Right atrium auricular region (tissue), 2 donors: ENCODE measurements around the gene MAPK8. TPM values are rescaled to one million over a fixed set of nuclear protein-coding genes. Genes with fewer than 3 reads are reported as not detected.

ENCODE experiments used
- DNase-seq: peaks from one replicate; pipeline ENCODE4 v3.0.0-alpha.2; 2019; ENCODE audit warnings: low spot score
- H3K27ac ChIP-seq, 2 donors: fragments of 200-600 bp; sonication (generic); 1 replicate in 1 of 2; 2 replicates in 1 of 2; pipeline ENCODE4 v1.5.1; 2016 to 2019
- H3K27me3 ChIP-seq, 2 donors: fragments of 200-600 bp; sonication (generic); one replicate each; pipeline versions ENCODE4 v1.5.1 to v1.6.0; 2017 to 2019
- H3K36me3 ChIP-seq: fragments of 200-600 bp; sonication (generic); one replicate; pipeline ENCODE4 v1.5.1; 2016
- H3K4me1 ChIP-seq, 2 donors: fragments of 200-600 bp; sonication (generic); one replicate each; pipeline versions ENCODE4 v1.5.1 to v1.6.0; 2017 to 2019
- H3K4me3 ChIP-seq, 2 donors: fragments of 200-600 bp; sonication (generic); 1 replicate in 1 of 2; 2 replicates in 1 of 2; pipeline ENCODE4 v1.5.1; 2017 to 2019; ENCODE audit warnings: mild to moderate bottlenecking in 1 of 2, moderate library complexity in 1 of 2
- H3K9me3 ChIP-seq, 2 donors: fragments of 200-600 bp; sonication (generic); one replicate each; pipeline ENCODE4 v1.5.1; 2019
- CTCF ChIP-seq, 2 donors: fragments of 200-600 bp; sonication (generic); IDR thresholded peaks; one replicate each; pipeline ENCODE4 v1.5.1; 2019; ENCODE audit warnings: antibody characterized with exemption in 2 of 2
- total RNA-seq, 2 donors: library from RNA; depleted of rRNA; stranded (reverse); fragments of >200 nt; gene quantifications; one replicate each; pipeline ENCODE4 v1.1.0, GENCODE V29; 2016

MAPK8 gene
- total RNA-seq, 2 donors from 2014 or later = 22.3 to 26.5 TPM

- Histone ChIP-seq H3K27me3 (no peaks in the 10 kb centered on the region), H3K36me3 (no peaks in the 10 kb centered on the region), H3K4me3 (no peak overlapping the region), H3K9me3 (peaks cover 0 to 4% of the 10 kb centered on the region in 2 donors), H3K4me1 (peaks cover 0 to 5% of the 10 kb centered on the region in 2 donors), H3K27ac (no peak overlapping the region)
- no peak for TF ChIP-seq CTCF (IDR thresholded peaks at IDR 0.05)
- DNase-seq = no peak
Measured at GRCh38 chr10:48292616-48293015, 13.9 kb upstream of the MAPK8 start.

GRCh38 chr10:48294431-48294830, 12.0 kb upstream of the MAPK8 start:
- no peak for DNase-seq
- Histone ChIP-seq H3K4me1 (peaks cover 0 to 5% of the 10 kb centered on the region in 2 donors), H3K27me3 (no peaks in the 10 kb centered on the region), H3K4me3 (no peak overlapping the region), H3K9me3 (peaks cover 0 to 4% of the 10 kb centered on the region in 2 donors), H3K27ac (no peak overlapping the region), H3K36me3 (no peaks in the 10 kb centered on the region)
- TF ChIP-seq CTCF (IDR thresholded peaks at IDR 0.05) = no peak

- H3K4me1 ChIP-seq = no peaks in the 10 kb centered on the region
Measured at GRCh38 chr10:48296576-48297098, 9.8 kb upstream of the MAPK8 start.

GRCh38 chr10:48299066-48299465, 7.4 kb upstream of the MAPK8 start:
- no peaks in the 10 kb centered on the region for H3K4me1 ChIP-seq
- DNase-seq = no peak
- H3K9me3 ChIP-seq = no peaks in the 10 kb centered on the region
- no peak for TF ChIP-seq CTCF (IDR thresholded peaks at IDR 0.05)
- no peak overlapping the region for H3K4me3 ChIP-seq
- no peak overlapping the region for H3K27ac ChIP-seq
- no peaks in the 10 kb centered on the region for H3K27me3 ChIP-seq
- H3K36me3 ChIP-seq = no peaks in the 10 kb centered on the region

More at GRCh38 chr10:48296576-48297098, 9.8 kb upstream of the MAPK8 start:
- H3K9me3 ChIP-seq = peaks cover 0 to 4% of the 10 kb centered on the region in 2 donors
- no peak overlapping the region for H3K4me3 ChIP-seq
- H3K27me3 ChIP-seq = no peaks in the 10 kb centered on the region
- H3K36me3 ChIP-seq = no peaks in the 10 kb centered on the region
- TF ChIP-seq CTCF (IDR thresholded peaks at IDR 0.05) = no peak
- no peak for DNase-seq
- H3K27ac ChIP-seq = no peak overlapping the region

GRCh38 chr10:48299692-48300091, 6.8 kb upstream of the MAPK8 start:
- no peak overlapping the region for H3K4me3 ChIP-seq
- H3K36me3 ChIP-seq = no peaks in the 10 kb centered on the region
- no peaks in the 10 kb centered on the region for H3K4me1 ChIP-seq
- H3K27ac ChIP-seq = no peak overlapping the region
- no peaks in the 10 kb centered on the region for H3K27me3 ChIP-seq
- no peak for DNase-seq
- no peaks in the 10 kb centered on the region for H3K9me3 ChIP-seq
- TF ChIP-seq CTCF (IDR thresholded peaks at IDR 0.05) = no peak

GRCh38 chr10:48300556-48300955, 5.9 kb upstream of the MAPK8 start:
- TF ChIP-seq CTCF (IDR thresholded peaks at IDR 0.05) = no peak
- Histone ChIP-seq H3K4me1 (no peaks in the 10 kb centered on the region), H3K27me3 (no peaks in the 10 kb centered on the region), H3K36me3 (no peaks in the 10 kb centered on the region), H3K27ac (no peak overlapping the region), H3K9me3 (no peaks in the 10 kb centered on the region), H3K4me3 (no peak overlapping the region)
- no peak for DNase-seq
